ENCODE data around the gene ZBTB7C. TPM values are rescaled to one million over a fixed set of nuclear protein-coding genes. Genes with fewer than 3 reads are reported as not detected.
A peak's percentile ranks its signal among the peaks of the same experiment; 100 is the strongest.

Gene ZBTB7C
- total RNA-seq, 1 experiment from 2014 or later, result not detected

- intact Hi-C loops (cut with micrococcal nuclease; ENCODE audit: unreplicated experiment), result no loop called here
- no peaks in the 10 kb centered on the region for H3K9me3 Mint-ChIP-seq (ENCODE audit: low read depth, unreplicated experiment)
- CTCF ChIA-PET, result no interaction called here
These were observed 385.1 kb downstream of the ZBTB7C start for GRCh38 chr18:48024009-48024512.

GRCh38 chr18:48023334-48024008 is 385.7 kb downstream of the ZBTB7C start:
- no peak overlapping the region for H3K4me3 Mint-ChIP-seq (ENCODE audit: low read depth, unreplicated experiment)
- peak; percentile 55 for DNase-seq
- peaks cover 51% of the 10 kb centered on the region for H3K27me3 Mint-ChIP-seq (ENCODE audit: unreplicated experiment)
- CTCF ChIA-PET, result no interaction called here
- TF ChIP-seq CTCF (IDR thresholded peaks at IDR 0.05; ENCODE audit: unreplicated experiment), result peak; percentile 46
- H3K9me3 Mint-ChIP-seq (ENCODE audit: low read depth, unreplicated experiment), result no peaks in the 10 kb centered on the region
- no peaks in the 10 kb centered on the region for H3K36me3 Mint-ChIP-seq (ENCODE audit: insufficient read depth, unreplicated experiment)
- no peak overlapping the region for H3K27ac Mint-ChIP-seq (ENCODE audit: unreplicated experiment)
- no TSS peak for BruUV-seq (replicated peaks)
- H3K4me1 Mint-ChIP-seq (ENCODE audit: low read depth, unreplicated experiment), result peaks cover 14% of the 10 kb centered on the region
- intact Hi-C loops (cut with micrococcal nuclease; ENCODE audit: unreplicated experiment), result loop anchor here (2.0 kb wide), 1 partner anchor 423 kb away; no protein-coding TSS in a partner anchor

More at GRCh38 chr18:48024009-48024512, 385.1 kb downstream of the ZBTB7C start:
- BruUV-seq (replicated peaks), result no TSS peak
- TF ChIP-seq CTCF (IDR thresholded peaks at IDR 0.05; ENCODE audit: unreplicated experiment), result no peak
- peaks cover 45% of the 10 kb centered on the region for H3K27me3 Mint-ChIP-seq (ENCODE audit: unreplicated experiment)
- no peak for DNase-seq
- no peaks in the 10 kb centered on the region for H3K36me3 Mint-ChIP-seq (ENCODE audit: insufficient read depth, unreplicated experiment)
- H3K27ac Mint-ChIP-seq (ENCODE audit: unreplicated experiment), result no peak overlapping the region
- H3K4me1 Mint-ChIP-seq (ENCODE audit: low read depth, unreplicated experiment), result peaks cover 14% of the 10 kb centered on the region
- H3K4me3 Mint-ChIP-seq (ENCODE audit: low read depth, unreplicated experiment), result no peak overlapping the region

GRCh38 chr18:48022531-48023329 is 386.5 kb downstream of the ZBTB7C start:
- Mint-ChIP-seq H3K27ac (ENCODE audit: unreplicated experiment) (no peak overlapping the region), H3K4me1 (ENCODE audit: low read depth, unreplicated experiment) (peaks cover 14% of the 10 kb centered on the region), H3K4me3 (ENCODE audit: low read depth, unreplicated experiment) (no peak overlapping the region), H3K9me3 (ENCODE audit: low read depth, unreplicated experiment) (no peaks in the 10 kb centered on the region), H3K27me3 (ENCODE audit: unreplicated experiment) (peaks cover 58% of the 10 kb centered on the region), H3K36me3 (ENCODE audit: insufficient read depth, unreplicated experiment) (no peaks in the 10 kb centered on the region)
- peak; percentile 55 for DNase-seq
- BruUV-seq (replicated peaks), result no TSS peak
- peak; percentile 66 for TF ChIP-seq CTCF (IDR thresholded peaks at IDR 0.05; ENCODE audit: unreplicated experiment)
- CTCF ChIA-PET, result no interaction called here
- intact Hi-C loops (cut with micrococcal nuclease; ENCODE audit: unreplicated experiment), result loop anchor here (1.0 to 2.0 kb wide), 3 partner anchors 90 to 424 kb away; no protein-coding TSS in a partner anchor

- H3K27ac Mint-ChIP-seq (ENCODE audit: unreplicated experiment), result no peak overlapping the region
- DNase-seq, result no peak
- no peaks in the 10 kb centered on the region for H3K36me3 Mint-ChIP-seq (ENCODE audit: insufficient read depth, unreplicated experiment)
- H3K27me3 Mint-ChIP-seq (ENCODE audit: unreplicated experiment), result peaks cover 65% of the 10 kb centered on the region
- no peaks in the 10 kb centered on the region for H3K9me3 Mint-ChIP-seq (ENCODE audit: low read depth, unreplicated experiment)
- H3K4me1 Mint-ChIP-seq (ENCODE audit: low read depth, unreplicated experiment), result peaks cover 14% of the 10 kb centered on the region
- CTCF ChIA-PET, result interaction anchor here (1.3 kb wide), 1 partner anchor 249 kb away, joined by 4 read pairs; no protein-coding TSS in a partner anchor
- intact Hi-C loops (cut with micrococcal nuclease; ENCODE audit: unreplicated experiment), result loop anchor here (1.0 to 2.0 kb wide), 3 partner anchors 90 to 425 kb away; no protein-coding TSS in a partner anchor
- no peak overlapping the region for H3K4me3 Mint-ChIP-seq (ENCODE audit: low read depth, unreplicated experiment)
- no peak for TF ChIP-seq CTCF (IDR thresholded peaks at IDR 0.05; ENCODE audit: unreplicated experiment)
- BruUV-seq (replicated peaks), result no TSS peak
These were observed 387.2 kb downstream of the ZBTB7C start for GRCh38 chr18:48022021-48022420.

All from Calu3 (cell line).